HFFc6 (cell line): ENCODE measurements around the gene CCS. TPM values are rescaled to one million over a fixed set of nuclear protein-coding genes. Genes with fewer than 3 reads are reported as not detected.

Experiments used
- DNase-seq: peaks from one replicate; pipeline ENCODE4 v3.0.0-alpha.2; 2018
- H3K27ac Mint-ChIP-seq: 2 replicates; pipeline ENCODE4 v1.8.0; 2020; ENCODE audit warnings: mild to moderate bottlenecking, mixed read lengths
- H3K27me3 Mint-ChIP-seq: 2 replicates; pipeline ENCODE4 v1.8.0; 2021; ENCODE audit warnings: mild to moderate bottlenecking, moderate library complexity, mixed read lengths; ENCODE audit not compliant: insufficient read depth
- H3K36me3 Mint-ChIP-seq: 2 replicates; pipeline ENCODE4 v1.8.0; 2021; ENCODE audit warnings: low read depth, mixed read lengths
- H3K4me1 Mint-ChIP-seq: 2 replicates; pipeline ENCODE4 v1.8.0; 2020; ENCODE audit warnings: low read depth, mixed read lengths
- H3K4me3 Mint-ChIP-seq: 2 replicates; pipeline ENCODE4 v1.8.0; 2020; ENCODE audit warnings: mild to moderate bottlenecking, moderate library complexity, mixed read lengths
- H3K9me3 Mint-ChIP-seq: 2 replicates; pipeline ENCODE4 v1.8.0; 2020; ENCODE audit warnings: mild to moderate bottlenecking, mixed read lengths
- total RNA-seq, 6 experiments: library from RNA; stranded (reverse); fragmentation: NEBNext Ultra II Directional; extraction: Animal tissue kit (Norgen Biotek cat#: 25700); gene quantifications; 2 replicates in 1 of 6; 3 replicates in 5 of 6; pipeline ENCODE4 v1.2.3, GENCODE V29; 2021
- TF ChIP-seq, protein P1 (sequence below): fragments of 200-600 bp; sonication (generic); IDR thresholded peaks from 2 replicates; pipeline ENCODE4 v1.5.0; 2021; ENCODE audit warnings: antibody characterized with exemption, mild to moderate bottlenecking

The CCS gene
- total RNA-seq, 6 experiments from 2014 or later, result 25.8 to 27.4 (median 26.5) TPM

- Mint-ChIP-seq H3K4me3 (peak overlapping the region; percentile 95), H3K27me3 (peaks cover 10% of the 10 kb centered on the region), H3K4me1 (peaks cover 52% of the 10 kb centered on the region), H3K36me3 (peaks cover 27% of the 10 kb centered on the region), H3K9me3 (no peaks in the 10 kb centered on the region), H3K27ac (peak overlapping the region; percentile 97)
- TF ChIP-seq, protein P1, sequence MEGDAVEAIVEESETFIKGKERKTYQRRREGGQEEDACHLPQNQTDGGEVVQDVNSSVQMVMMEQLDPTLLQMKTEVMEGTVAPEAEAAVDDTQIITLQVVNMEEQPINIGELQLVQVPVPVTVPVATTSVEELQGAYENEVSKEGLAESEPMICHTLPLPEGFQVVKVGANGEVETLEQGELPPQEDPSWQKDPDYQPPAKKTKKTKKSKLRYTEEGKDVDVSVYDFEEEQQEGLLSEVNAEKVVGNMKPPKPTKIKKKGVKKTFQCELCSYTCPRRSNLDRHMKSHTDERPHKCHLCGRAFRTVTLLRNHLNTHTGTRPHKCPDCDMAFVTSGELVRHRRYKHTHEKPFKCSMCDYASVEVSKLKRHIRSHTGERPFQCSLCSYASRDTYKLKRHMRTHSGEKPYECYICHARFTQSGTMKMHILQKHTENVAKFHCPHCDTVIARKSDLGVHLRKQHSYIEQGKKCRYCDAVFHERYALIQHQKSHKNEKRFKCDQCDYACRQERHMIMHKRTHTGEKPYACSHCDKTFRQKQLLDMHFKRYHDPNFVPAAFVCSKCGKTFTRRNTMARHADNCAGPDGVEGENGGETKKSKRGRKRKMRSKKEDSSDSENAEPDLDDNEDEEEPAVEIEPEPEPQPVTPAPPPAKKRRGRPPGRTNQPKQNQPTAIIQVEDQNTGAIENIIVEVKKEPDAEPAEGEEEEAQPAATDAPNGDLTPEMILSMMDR, result no peak
- DNase-seq, result peak; percentile 32
Observed at GRCh38 chr11:66617155-66617834, 24.3 kb downstream of the CCS start.

GRCh38 chr11:66619080-66619554 lies 26.1 kb downstream of the CCS start:
- peaks cover 43% of the 10 kb centered on the region for H3K36me3 Mint-ChIP-seq
- DNase-seq, result peak; percentile 75
- TF ChIP-seq, protein P1, result no peak

GRCh38 chr11:66624450-66624849 lies 31.5 kb downstream of the CCS start:
- no peak for DNase-seq
- no peaks in the 10 kb centered on the region for H3K9me3 Mint-ChIP-seq
- H3K4me1 Mint-ChIP-seq, result peaks cover 41% of the 10 kb centered on the region
- TF ChIP-seq, protein P1, result no peak
- H3K36me3 Mint-ChIP-seq, result peaks cover 41% of the 10 kb centered on the region
- H3K27ac Mint-ChIP-seq, result no peak overlapping the region
- no peak overlapping the region for H3K4me3 Mint-ChIP-seq
- H3K27me3 Mint-ChIP-seq, result peaks cover 4% of the 10 kb centered on the region

More at GRCh38 chr11:66619080-66619554, 26.1 kb downstream of the CCS start:
- Mint-ChIP-seq H3K4me1 (peaks cover 70% of the 10 kb centered on the region), H3K27me3 (peaks cover 10% of the 10 kb centered on the region), H3K27ac (peak overlapping the region; percentile 97), H3K9me3 (no peaks in the 10 kb centered on the region), H3K4me3 (peak overlapping the region; percentile 95)

DNA sequence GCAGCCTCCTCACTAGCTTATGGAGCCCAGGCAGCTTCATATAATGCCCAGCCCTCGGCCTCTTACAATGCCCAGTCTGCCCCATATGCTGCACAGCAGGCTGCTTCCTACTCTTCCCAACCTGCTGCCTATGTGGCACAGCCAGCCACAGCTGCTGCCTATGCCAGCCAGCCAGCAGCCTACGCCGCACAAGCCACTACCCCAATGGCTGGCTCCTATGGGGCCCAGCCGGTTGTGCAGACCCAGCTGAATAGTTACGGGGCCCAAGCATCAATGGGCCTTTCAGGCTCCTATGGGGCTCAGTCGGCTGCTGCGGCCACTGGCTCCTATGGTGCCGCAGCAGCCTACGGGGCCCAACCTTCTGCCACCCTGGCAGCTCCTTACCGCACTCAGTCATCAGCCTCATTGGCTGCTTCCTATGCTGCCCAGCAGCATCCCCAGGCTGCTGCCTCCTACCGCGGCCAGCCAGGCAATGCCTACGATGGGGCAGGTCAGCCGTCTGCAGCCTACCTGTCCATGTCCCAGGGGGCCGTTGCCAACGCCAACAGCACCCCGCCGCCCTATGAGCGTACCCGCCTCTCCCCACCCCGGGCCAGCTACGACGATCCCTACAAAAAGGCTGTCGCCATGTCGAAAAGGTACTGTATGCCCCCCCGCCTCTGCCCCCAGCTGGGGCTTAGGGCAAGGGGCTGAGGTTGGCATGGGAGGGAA lies 32.2 kb downstream of the CCS start:
- no peak for DNase-seq
- Mint-ChIP-seq H3K27ac (no peak overlapping the region), H3K9me3 (no peaks in the 10 kb centered on the region), H3K4me3 (no peak overlapping the region), H3K36me3 (peaks cover 43% of the 10 kb centered on the region), H3K4me1 (peaks cover 34% of the 10 kb centered on the region), H3K27me3 (peaks cover 4% of the 10 kb centered on the region)
- TF ChIP-seq, protein P1, result no peak

GRCh38 chr11:66625752-66626149 lies 32.8 kb downstream of the CCS start:
- Mint-ChIP-seq H3K27me3 (peaks cover 4% of the 10 kb centered on the region), H3K36me3 (peaks cover 45% of the 10 kb centered on the region), H3K9me3 (no peaks in the 10 kb centered on the region), H3K4me1 (peaks cover 29% of the 10 kb centered on the region), H3K27ac (no peak overlapping the region), H3K4me3 (no peak overlapping the region)
- TF ChIP-seq, protein P1, result no peak
- no peak for DNase-seq
